Aorta (tissue), 5 donors: ENCODE results near the gene LHFPL3. TPM values are rescaled to one million over a fixed set of nuclear protein-coding genes. Genes with fewer than 3 reads are reported as not detected.

Experiments
- ATAC-seq: fragments of 200-7000 bp; cut with Tn5 transposase; one replicate; pipeline ENCODE4 v1.9.1; 2022; ENCODE audit warnings: moderate library complexity; ENCODE audit not compliant: low FRiP score
- DNase-seq, 2 donors: peaks; one replicate each; pipeline ENCODE4 v3.0.0-alpha.2; 2020
- H3K27ac ChIP-seq, 2 donors: one replicate each; pipeline ENCODE4 v1.5.1; 2013; ENCODE audit warnings: low read length in 2 of 2, mild to moderate bottlenecking in 2 of 2, moderate library complexity in 2 of 2, control low read depth in 1 of 2, inconsistent platforms in 1 of 2, low read depth in 1 of 2
- H3K27me3 ChIP-seq, 2 donors: one replicate each; pipeline ENCODE4 v1.6.1; 2013; ENCODE audit warnings: control low read depth in 1 of 2, low read length in 1 of 2, mild to moderate bottlenecking in 1 of 2, moderate library complexity in 1 of 2; ENCODE audit not compliant: insufficient read depth in 2 of 2, control insufficient read depth in 1 of 2
- H3K36me3 ChIP-seq, 2 donors: one replicate each; pipeline ENCODE4 v1.6.1; 2013; ENCODE audit warnings: control low read depth in 1 of 2, low read length in 1 of 2, mild to moderate bottlenecking in 1 of 2; ENCODE audit not compliant: insufficient read depth in 2 of 2, control insufficient read depth in 1 of 2
- H3K4me1 ChIP-seq, 2 donors: one replicate each; pipeline ENCODE4 v1.6.1; 2013; ENCODE audit warnings: low read length in 2 of 2, control low read depth in 1 of 2, mild to moderate bottlenecking in 1 of 2, moderate library complexity in 1 of 2; ENCODE audit not compliant: insufficient read depth in 2 of 2, control insufficient read depth in 1 of 2
- H3K4me3 ChIP-seq, 2 donors: one replicate each; pipeline ENCODE4 v1.5.1; 2013; ENCODE audit warnings: low read length in 2 of 2, control low read depth in 1 of 2, mild to moderate bottlenecking in 1 of 2
- H3K9me3 ChIP-seq: one replicate; pipeline ENCODE4 v1.6.1; 2013; ENCODE audit warnings: mild to moderate bottlenecking, low read length; ENCODE audit not compliant: control insufficient read depth
- WGBS, 2 donors: extraction: QIAGEN DNeasy Blood & Tissue Kit; methylation state at CpG; one replicate each; pipeline ENCODE4 v1.1.7; 2013; 5-methylcytosine and 5-hydroxymethylcytosine counted together
- intact Hi-C, 2 donors: fragments of 100-400 bp; cut with DNase I; formaldehyde crosslinking; loops; one replicate each; pipeline versions ENCODE4 v1.14.2 to v1.15.0; 2022
- polyA plus RNA-seq, 2 donors: library from polyadenylated mRNA; stranded (reverse); fragments of 200-250 nt; gene quantifications; one replicate each; pipeline ENCODE4 v1.2.3, GENCODE V29; 2013
- total RNA-seq, 2 donors: library from RNA; stranded (reverse); fragmentation: NEBNext Ultra II Directional; extraction: Animal tissue kit (Norgen Biotek cat#: 25700); gene quantifications; one replicate each; pipeline ENCODE4 v1.2.1, GENCODE V29; 2021
- donor health status: healthy with polysubstance abuse.
- donor health status: Bipolar disorder and iron deficiency.
- donor health status: DM: no; HTN: no; CAD: no.
- donor health status: DM: no; HTN: no; CAD: no.
- donor health status: DM: yes; HTN: yes; CAD: no.

Gene LHFPL3
- total and polyA plus RNA-seq, 4 donors, result not detected

DNA sequence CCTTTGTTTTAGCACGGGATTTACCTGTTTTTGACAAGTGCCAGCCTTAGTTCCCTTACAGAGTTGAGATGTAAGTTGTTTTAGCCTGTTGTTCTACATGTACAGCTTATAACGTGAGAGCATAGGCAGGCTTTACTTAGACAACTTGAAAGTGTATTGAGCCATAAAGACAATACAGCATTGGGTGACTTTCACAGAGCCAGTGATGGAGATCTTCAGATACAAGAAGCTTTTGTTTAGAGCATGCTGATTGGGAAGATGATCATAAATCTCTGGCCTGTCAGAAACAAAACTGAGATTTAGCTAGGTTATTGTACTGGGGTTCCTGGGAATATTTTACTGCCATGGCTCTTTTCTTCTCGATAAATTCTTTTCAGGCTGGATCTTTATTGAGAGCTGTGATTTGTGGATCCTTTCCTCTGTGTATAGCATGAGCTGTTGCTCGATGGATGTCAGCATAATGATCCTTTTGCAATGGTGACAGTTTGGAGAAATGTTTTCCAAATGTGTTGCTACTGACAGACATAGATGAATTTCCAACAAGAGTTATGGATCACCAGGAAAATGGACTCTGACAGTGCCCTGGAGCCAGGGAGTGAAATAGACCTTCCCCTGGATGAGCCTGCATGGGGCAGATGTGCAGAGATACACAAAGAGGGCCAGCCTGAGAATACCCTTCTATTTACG, 30.2 kb downstream of the LHFPL3 start:
- Histone ChIP-seq H3K4me3 (no peak overlapping the region), H3K36me3 (no peaks in the 10 kb centered on the region), H3K27ac (no peak overlapping the region), H3K4me1 (no peaks in the 10 kb centered on the region), H3K9me3 (peaks cover 3% of the 10 kb centered on the region), H3K27me3 (no peaks in the 10 kb centered on the region)
- WGBS, 2 donors, result 28 to 36% methylated on average over 5 of the region's 5 CpGs
- no peak for ATAC-seq
- DNase-seq, result no peak
- intact Hi-C loops, result no loop called here

GRCh38 chr7:104362756-104363155, 34.4 kb downstream of the LHFPL3 start:
- Histone ChIP-seq H3K9me3 (peaks cover 3% of the 10 kb centered on the region), H3K36me3 (no peaks in the 10 kb centered on the region), H3K27me3 (no peaks in the 10 kb centered on the region), H3K27ac (no peak overlapping the region), H3K4me1 (no peaks in the 10 kb centered on the region), H3K4me3 (no peak overlapping the region)
- intact Hi-C loops, result no loop called here
- ATAC-seq, result no peak
- no peak for DNase-seq
- 27 to 42% methylated on average over 1 of the region's 1 CpG for WGBS, 2 donors

GRCh38 chr7:104363355-104363754, 35.0 kb downstream of the LHFPL3 start:
- H3K27me3 ChIP-seq, result no peaks in the 10 kb centered on the region
- WGBS, 2 donors, result 81 to 82% methylated on average over 5 of the region's 5 CpGs

GRCh38 chr7:104366390-104366789, 38.0 kb downstream of the LHFPL3 start:
- Histone ChIP-seq H3K27me3 (no peaks in the 10 kb centered on the region), H3K9me3 (peaks cover 3% of the 10 kb centered on the region), H3K4me1 (no peaks in the 10 kb centered on the region), H3K36me3 (no peaks in the 10 kb centered on the region), H3K27ac (no peak overlapping the region), H3K4me3 (no peak overlapping the region)
- intact Hi-C loops, result no loop called here
- ATAC-seq (no peak), DNase-seq (no peak)
- 28 to 30% methylated on average over 1 of the region's 1 CpG for WGBS, 2 donors

More at GRCh38 chr7:104363355-104363754, 35.0 kb downstream of the LHFPL3 start:
- Histone ChIP-seq H3K4me3 (no peak overlapping the region), H3K27ac (no peak overlapping the region), H3K4me1 (no peaks in the 10 kb centered on the region), H3K9me3 (peaks cover 3% of the 10 kb centered on the region), H3K36me3 (no peaks in the 10 kb centered on the region)
- intact Hi-C loops, result no loop called here
- ATAC-seq (no peak), DNase-seq (no peak)

DNA sequence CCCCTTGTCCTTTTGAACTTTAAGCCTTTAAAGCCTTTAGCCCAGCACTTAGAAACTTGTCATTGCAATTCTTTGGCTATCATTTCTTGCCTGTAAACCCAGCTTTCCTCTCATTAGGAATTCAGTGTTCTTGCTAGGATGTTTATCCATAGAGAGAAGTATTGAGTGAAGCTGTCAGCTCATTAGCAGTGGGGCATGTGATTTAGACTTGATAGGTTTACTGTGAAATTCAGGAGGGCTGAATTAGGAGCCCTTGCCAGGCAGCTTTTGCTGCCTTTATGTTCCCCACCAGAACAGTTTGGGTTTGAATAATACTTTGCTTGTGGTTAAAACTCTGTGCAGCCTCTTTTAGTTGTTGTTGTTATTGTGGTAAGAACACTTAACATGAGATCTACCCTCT, 39.5 kb downstream of the LHFPL3 start:
- intact Hi-C loops, result no loop called here
- ATAC-seq, result no peak

DNA sequence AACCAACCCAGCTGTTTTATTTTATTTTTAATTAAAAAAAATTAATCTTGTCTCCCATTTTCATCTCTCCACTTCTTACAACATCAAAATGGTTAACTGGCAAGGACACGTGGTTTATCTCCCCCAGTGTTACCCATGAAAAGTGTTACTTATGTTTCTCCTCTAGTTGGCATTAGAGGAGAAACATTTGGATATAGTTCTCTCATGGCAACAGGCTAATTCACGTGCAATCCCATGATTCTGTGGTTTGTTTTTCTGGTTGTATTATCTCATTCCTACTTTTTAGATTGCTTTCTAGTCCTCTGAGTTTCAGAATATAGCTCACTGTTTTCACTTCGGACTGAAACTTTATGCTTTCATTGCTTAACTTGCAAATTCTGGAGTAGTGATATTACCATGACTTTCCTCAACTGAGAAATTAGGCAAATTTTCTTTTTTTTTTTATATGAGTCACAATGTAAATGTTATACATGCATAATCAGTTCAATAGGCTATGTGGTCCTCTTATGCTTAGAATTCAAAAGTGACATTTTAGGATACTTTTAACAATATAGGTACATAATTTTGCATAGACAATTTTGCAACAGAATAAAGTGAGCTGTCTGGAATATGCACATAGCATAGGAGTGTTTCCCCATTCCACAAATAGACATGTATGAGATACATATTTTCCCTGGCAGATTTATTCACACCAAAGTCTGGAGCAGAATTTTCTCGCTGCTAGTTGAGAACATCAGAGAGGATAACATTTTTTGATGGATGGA, 43.0 kb downstream of the LHFPL3 start:
- H3K36me3 ChIP-seq, result no peaks in the 10 kb centered on the region
- DNase-seq, result no peak
- no peaks in the 10 kb centered on the region for H3K4me1 ChIP-seq
- H3K4me3 ChIP-seq, result no peak overlapping the region
- 26 to 27% methylated on average over 4 of the region's 4 CpGs for WGBS, 2 donors
- H3K9me3 ChIP-seq, result no peaks in the 10 kb centered on the region
- intact Hi-C loops, result no loop called here
- H3K27me3 ChIP-seq, result no peaks in the 10 kb centered on the region
- no peak overlapping the region for H3K27ac ChIP-seq
- no peak for ATAC-seq

More for the DNA sequence above, 39.5 kb downstream of the LHFPL3 start:
- no peaks in the 10 kb centered on the region for H3K36me3 ChIP-seq
- H3K4me1 ChIP-seq, result no peaks in the 10 kb centered on the region
- no peaks in the 10 kb centered on the region for H3K27me3 ChIP-seq
- no peak overlapping the region for H3K27ac ChIP-seq
- peaks cover 3% of the 10 kb centered on the region for H3K9me3 ChIP-seq
- H3K4me3 ChIP-seq, result no peak overlapping the region
- no peak for DNase-seq

- Histone ChIP-seq H3K4me3 (no peak overlapping the region), H3K36me3 (no peaks in the 10 kb centered on the region), H3K9me3 (no peaks in the 10 kb centered on the region), H3K4me1 (no peaks in the 10 kb centered on the region), H3K27ac (no peak overlapping the region), H3K27me3 (no peaks in the 10 kb centered on the region)
- ATAC-seq, result no peak
- no peak for DNase-seq
- WGBS, 2 donors, result 57% methylated on average over 5 of the region's 5 CpGs
- intact Hi-C loops, result no loop called here
Observed at GRCh38 chr7:104371980-104372357, 43.6 kb downstream of the LHFPL3 start.

GRCh38 chr7:104382616-104383015, 54.2 kb downstream of the LHFPL3 start:
- intact Hi-C loops, result no loop called here
- Histone ChIP-seq H3K27me3 (no peaks in the 10 kb centered on the region), H3K27ac (no peak overlapping the region), H3K36me3 (no peaks in the 10 kb centered on the region), H3K4me3 (no peak overlapping the region), H3K9me3 (no peaks in the 10 kb centered on the region), H3K4me1 (no peaks in the 10 kb centered on the region)
- WGBS, 2 donors, result 83 to 93% methylated on average over 4 of the region's 4 CpGs
- DNase-seq, result no peak
- no peak for ATAC-seq

- intact Hi-C loops, result no loop called here
- H3K27ac ChIP-seq, result no peak overlapping the region
- no peaks in the 10 kb centered on the region for H3K36me3 ChIP-seq
- no peak overlapping the region for H3K4me3 ChIP-seq
- H3K9me3 ChIP-seq, result no peaks in the 10 kb centered on the region
- H3K4me1 ChIP-seq, result no peaks in the 10 kb centered on the region
- H3K27me3 ChIP-seq, result no peaks in the 10 kb centered on the region
- DNase-seq, result no peak
- ATAC-seq, result no peak
Observed at GRCh38 chr7:104386943-104387342, 58.5 kb downstream of the LHFPL3 start.
